IPS-20b (cell line): Measurements from ENCODE around the gene PKIG.
"Not testable (repeated sequence)": the region's sequence is repeated elsewhere in the genome, so short reads cannot be mapped to it uniquely, and the experiment has no call there.

ENCODE experiments used
- H3K27ac ChIP-seq: one replicate; pipeline ENCODE4 v1.5.1; 2013; ENCODE audit warnings: low read length
- H3K27me3 ChIP-seq: 2 replicates; pipeline ENCODE4 v1.6.1; 2013; ENCODE audit warnings: mild to moderate bottlenecking, low read length, inconsistent platforms; ENCODE audit not compliant: insufficient read depth
- H3K36me3 ChIP-seq: 2 replicates; pipeline ENCODE4 v1.6.1; 2013; ENCODE audit warnings: low read depth, mild to moderate bottlenecking, inconsistent platforms, low read length, moderate library complexity; ENCODE audit not compliant: insufficient read depth
- H3K4me1 ChIP-seq: 2 replicates; pipeline ENCODE4 v1.6.1; 2013; ENCODE audit warnings: mild to moderate bottlenecking, control low read depth, inconsistent platforms, low read length, moderate library complexity; ENCODE audit not compliant: insufficient read depth
- H3K4me3 ChIP-seq: 2 replicates; pipeline ENCODE4 v1.5.1; 2013; ENCODE audit warnings: mild to moderate bottlenecking, low read length, inconsistent platforms
- H3K9ac ChIP-seq: 2 replicates; pipeline ENCODE4 v1.6.1; 2013; ENCODE audit warnings: low read depth, mild to moderate bottlenecking, inconsistent platforms, low read length, moderate library complexity
- H3K9me3 ChIP-seq: 2 replicates; pipeline ENCODE4 v1.6.1; 2013; ENCODE audit warnings: mild to moderate bottlenecking, low read depth, low read length, inconsistent platforms; ENCODE audit not compliant: insufficient read depth

The PKIG gene

DNA sequence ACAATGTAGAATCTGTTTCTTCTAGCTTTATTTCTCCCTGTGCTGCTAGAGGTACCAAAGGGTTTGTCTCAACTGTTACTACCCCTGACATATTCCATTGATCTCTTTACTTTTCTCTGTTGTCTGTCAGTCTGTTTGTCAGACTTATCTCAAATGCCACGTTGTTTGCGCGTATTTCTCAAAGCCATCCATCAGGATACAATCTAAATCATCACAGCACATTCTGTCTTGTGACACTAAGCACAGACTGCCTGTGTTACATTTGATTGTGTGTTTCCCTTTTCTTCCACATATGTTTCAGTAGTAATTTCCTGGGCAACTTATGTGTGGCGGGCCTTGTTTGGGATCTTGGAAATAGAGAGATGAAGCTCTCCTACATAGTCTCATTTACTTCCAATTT is 30.3 kb upstream of the PKIG start:
- H3K9ac ChIP-seq = no peak overlapping the region
- no peak overlapping the region for H3K27ac ChIP-seq
- no peaks in the 10 kb centered on the region for H3K27me3 ChIP-seq
- no peaks in the 10 kb centered on the region for H3K9me3 ChIP-seq
- H3K4me3 ChIP-seq = no peak overlapping the region
- no peaks in the 10 kb centered on the region; the same call in 1 of the 2 replicates for H3K4me1 ChIP-seq
- no peaks in the 10 kb centered on the region for H3K36me3 ChIP-seq

DNA sequence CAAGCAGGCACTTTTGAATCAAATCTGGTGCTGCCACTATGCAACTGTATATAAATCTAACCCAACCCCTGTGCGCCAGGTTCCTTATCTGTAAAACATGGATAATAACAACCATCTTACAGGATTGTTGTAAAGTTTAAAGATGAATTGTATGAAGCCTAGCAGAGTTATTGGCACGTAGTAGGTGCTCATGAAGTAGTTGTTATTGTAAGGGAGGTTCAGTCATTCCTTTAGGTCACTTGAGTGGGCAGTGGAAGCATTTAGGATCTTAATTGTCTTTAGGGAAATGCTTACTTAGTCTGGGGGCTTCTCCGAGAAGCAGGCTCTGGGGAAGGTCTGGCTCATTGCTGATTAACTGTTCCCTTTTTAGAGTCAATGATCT is 29.8 kb upstream of the PKIG start:
- Histone ChIP-seq H3K4me1 (no peaks in the 10 kb centered on the region; the same call in 1 of the 2 replicates), H3K9ac (no peak overlapping the region), H3K27me3 (no peaks in the 10 kb centered on the region), H3K27ac (no peak overlapping the region), H3K36me3 (no peaks in the 10 kb centered on the region), H3K4me3 (no peak overlapping the region), H3K9me3 (no peaks in the 10 kb centered on the region)

DNA sequence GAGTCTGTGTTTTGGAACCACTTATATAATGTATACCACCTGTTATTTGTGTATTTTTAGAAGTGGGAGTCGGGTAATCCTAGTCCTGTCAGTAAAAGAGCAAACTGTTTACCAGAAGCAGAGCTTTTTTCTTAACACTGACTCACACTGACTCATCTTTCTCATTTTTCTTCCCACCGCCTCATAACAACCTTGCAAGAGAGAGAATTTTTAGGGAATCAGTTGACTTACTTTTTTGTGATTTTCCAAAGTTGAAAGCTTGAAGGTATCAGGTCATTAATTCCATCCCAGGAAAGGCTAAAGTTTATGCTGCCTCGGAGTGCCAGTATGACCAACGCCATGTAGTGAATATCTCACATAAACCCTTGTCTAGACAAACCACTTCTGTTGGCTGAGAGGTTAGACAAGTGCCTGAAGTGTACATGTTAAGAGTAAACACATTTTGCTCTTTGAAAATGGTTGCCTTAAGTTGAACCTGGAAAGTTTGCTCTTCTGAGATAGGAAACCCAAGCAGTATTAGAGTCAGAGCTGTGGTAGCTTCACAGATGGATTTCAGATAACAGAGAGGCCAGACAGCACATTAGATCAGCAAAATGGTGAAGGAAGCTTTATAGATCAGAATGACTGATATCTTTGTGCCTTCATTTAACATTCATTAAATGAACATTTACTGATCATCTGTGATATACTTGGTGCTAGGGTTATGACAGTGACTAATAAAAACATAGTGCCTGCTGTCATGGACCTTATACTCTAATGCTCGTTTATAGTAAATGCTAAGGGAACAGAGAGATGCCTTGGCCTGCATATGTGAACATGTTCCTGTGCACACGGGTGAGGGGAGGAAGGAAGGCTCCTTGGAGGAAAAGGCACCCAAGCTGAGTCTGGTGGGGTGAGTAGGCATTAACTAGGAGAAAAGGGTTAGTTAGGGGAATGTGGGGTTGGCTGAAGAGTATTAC is 29.1 kb upstream of the PKIG start:
- H3K9ac ChIP-seq = no peak overlapping the region
- no peaks in the 10 kb centered on the region for H3K27me3 ChIP-seq
- H3K4me1 ChIP-seq = no peaks in the 10 kb centered on the region; the same call in 1 of the 2 replicates
- no peaks in the 10 kb centered on the region for H3K9me3 ChIP-seq
- H3K27ac ChIP-seq = no peak overlapping the region
- H3K4me3 ChIP-seq = no peak overlapping the region
- no peaks in the 10 kb centered on the region for H3K36me3 ChIP-seq

DNA sequence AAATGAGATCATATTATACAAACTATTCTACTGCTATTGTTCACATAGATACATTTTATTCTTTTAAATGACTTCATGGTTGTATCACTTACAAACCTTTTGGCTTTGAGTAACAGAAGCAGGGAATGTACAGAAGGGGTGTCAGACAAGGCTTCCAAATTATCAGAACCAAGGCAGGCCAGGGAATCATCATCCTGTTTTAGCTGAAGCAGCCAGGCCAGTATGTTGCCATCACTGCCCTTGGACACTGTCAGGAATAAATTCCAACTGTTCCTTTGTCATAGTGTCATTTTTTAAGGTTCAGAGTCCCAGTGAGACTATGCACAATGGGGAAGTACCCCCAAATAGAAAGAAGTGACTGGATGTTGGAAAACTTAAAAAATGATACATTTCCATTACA is 23.1 kb upstream of the PKIG start:
- H3K9ac ChIP-seq = no peak overlapping the region
- no peaks in the 10 kb centered on the region for H3K27me3 ChIP-seq
- H3K4me3 ChIP-seq = no peak overlapping the region
- H3K36me3 ChIP-seq = no peaks in the 10 kb centered on the region
- H3K9me3 ChIP-seq = no peaks in the 10 kb centered on the region
- H3K4me1 ChIP-seq = no peaks in the 10 kb centered on the region; the same call in 1 of the 2 replicates
- H3K27ac ChIP-seq = no peak overlapping the region

DNA sequence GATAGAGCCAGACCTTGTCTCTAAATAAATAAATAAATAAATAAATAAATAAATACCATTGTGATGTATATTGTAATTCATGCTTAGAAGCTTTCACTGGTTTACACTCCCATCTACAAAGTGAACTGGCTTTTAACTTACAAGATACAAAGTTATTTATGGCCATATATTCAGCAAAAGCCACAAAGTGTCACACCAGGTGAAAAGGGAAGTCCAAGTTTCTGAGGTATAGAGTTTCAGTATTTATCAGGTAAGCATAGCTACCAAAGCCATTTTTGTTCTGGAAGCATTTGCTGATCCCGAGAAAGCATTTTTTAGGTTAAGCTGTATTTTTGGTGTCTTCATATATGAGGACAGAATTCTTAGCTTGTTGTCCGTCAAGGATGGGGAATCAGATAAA is 22.1 kb upstream of the PKIG start:
- no peaks in the 10 kb centered on the region for H3K9me3 ChIP-seq
- H3K4me1 ChIP-seq = no peaks in the 10 kb centered on the region; the same call in 1 of the 2 replicates
- H3K36me3 ChIP-seq = no peaks in the 10 kb centered on the region
- no peak overlapping the region for H3K4me3 ChIP-seq
- no peaks in the 10 kb centered on the region for H3K27me3 ChIP-seq
- H3K9ac ChIP-seq = no peak overlapping the region
- H3K27ac ChIP-seq = no peak overlapping the region

DNA sequence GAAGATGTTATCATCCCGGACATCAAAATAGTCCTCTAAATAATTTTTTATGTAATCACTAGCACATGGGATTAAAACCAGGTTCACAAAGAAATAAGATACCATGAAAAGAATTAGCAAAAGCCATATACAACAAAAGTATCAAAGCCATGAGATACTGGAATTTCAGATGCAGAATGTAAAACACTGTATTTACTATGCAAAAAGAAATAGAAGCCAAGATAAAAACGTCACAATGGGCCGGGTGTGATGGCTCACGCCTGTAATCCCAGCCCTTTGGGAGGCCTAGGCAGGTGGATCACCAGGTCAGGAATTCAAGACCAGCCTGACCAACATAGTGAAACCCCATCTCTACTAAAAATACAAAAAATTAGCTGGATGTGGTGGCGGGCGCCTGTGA is 21.6 kb upstream of the PKIG start:
- not testable (repeated sequence) for H3K4me1 ChIP-seq, H3K4me3 ChIP-seq, H3K9ac ChIP-seq, H3K27ac ChIP-seq, H3K36me3 ChIP-seq, H3K27me3 ChIP-seq, H3K9me3 ChIP-seq

DNA sequence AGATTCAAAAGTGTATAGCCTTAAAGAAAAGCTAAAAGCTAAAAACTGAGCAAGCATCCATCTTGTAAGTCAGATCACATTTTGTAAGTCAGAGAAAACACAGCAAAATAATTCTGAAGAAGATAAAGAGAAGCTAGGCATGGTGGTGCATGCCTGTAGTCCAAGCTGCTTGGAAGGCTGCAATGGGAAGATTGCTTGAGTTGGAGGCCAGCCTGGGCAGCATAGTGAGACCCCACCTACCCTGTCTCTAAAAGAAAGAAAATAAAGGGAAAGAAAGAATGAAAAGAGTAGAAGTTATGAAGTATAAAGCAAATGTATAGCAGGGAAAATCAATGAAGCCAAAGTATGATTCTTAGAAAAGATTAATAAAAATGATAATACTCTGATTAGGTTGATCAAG is 20.5 kb upstream of the PKIG start:
- no peak overlapping the region for H3K9ac ChIP-seq
- H3K4me3 ChIP-seq = no peak overlapping the region
- H3K27ac ChIP-seq = no peak overlapping the region
- H3K4me1 ChIP-seq = no peaks in the 10 kb centered on the region
- no peaks in the 10 kb centered on the region for H3K36me3 ChIP-seq
- H3K27me3 ChIP-seq = no peaks in the 10 kb centered on the region
- no peaks in the 10 kb centered on the region for H3K9me3 ChIP-seq

DNA sequence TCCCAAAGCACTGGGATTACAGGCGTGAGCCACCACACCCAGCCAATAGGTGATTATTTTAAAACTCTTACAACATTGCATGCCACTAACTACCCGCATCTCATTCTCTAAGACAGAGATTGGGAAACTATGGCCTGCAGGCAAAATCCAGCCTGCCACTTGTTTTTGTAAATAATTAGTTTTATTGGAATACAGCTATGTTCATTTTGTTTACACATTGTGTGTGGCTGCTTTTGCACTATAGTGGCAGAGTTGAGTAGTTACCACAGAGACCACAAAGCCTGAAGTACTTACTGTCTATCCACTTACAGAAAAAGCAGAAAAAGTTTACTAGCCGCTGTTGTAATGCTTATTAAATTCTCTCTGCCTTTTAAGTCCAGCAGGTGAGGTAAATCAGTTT is 16.4 kb upstream of the PKIG start:
- no peaks in the 10 kb centered on the region for H3K36me3 ChIP-seq
- H3K9ac ChIP-seq = no peak overlapping the region
- H3K4me1 ChIP-seq = no peaks in the 10 kb centered on the region
- H3K9me3 ChIP-seq = no peaks in the 10 kb centered on the region
- no peak overlapping the region for H3K4me3 ChIP-seq
- H3K27ac ChIP-seq = no peak overlapping the region
- H3K27me3 ChIP-seq = no peaks in the 10 kb centered on the region

DNA sequence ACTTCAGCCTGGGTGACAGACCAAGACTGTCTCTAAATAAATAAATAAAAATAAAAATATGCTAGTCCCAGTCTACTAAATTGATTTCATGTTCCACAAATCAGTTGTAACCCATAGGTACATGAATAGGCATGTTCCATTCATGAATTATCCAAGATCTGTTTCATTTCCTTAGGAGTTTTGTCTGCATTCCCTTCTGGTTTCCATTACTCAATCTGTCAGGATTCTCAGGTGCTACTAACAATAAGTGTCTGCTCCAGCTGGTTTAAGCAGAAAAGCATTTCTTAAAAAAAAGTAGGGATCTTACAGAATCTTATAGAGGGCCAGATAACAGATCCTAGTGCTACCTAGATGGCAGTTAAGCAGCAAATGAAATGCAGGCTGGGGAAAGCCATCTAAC is 15.6 kb upstream of the PKIG start:
- Histone ChIP-seq H3K4me1 (no peaks in the 10 kb centered on the region), H3K4me3 (no peak overlapping the region), H3K27me3 (no peaks in the 10 kb centered on the region), H3K9ac (no peak overlapping the region), H3K27ac (no peak overlapping the region), H3K36me3 (no peaks in the 10 kb centered on the region), H3K9me3 (no peaks in the 10 kb centered on the region)

DNA sequence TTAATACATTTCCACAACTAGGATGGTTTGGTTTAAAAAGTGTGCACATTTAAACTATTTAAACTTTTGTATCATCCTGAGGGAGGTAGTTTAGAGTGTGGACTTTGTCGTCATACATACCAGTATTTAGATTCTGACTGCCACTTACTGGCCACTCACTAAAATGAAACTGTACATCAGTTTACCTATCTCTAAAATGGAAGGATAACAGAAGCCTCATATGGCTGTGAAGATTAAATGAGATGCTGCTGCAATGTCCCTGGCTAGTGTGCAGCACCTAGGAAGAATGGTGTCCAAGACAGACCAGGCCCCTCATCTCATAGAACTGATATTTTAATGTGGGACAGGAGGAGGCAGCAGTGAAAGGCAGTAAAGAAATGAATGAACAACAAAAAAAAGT is 12.0 kb upstream of the PKIG start:
- no peak overlapping the region for H3K27ac ChIP-seq

DNA sequence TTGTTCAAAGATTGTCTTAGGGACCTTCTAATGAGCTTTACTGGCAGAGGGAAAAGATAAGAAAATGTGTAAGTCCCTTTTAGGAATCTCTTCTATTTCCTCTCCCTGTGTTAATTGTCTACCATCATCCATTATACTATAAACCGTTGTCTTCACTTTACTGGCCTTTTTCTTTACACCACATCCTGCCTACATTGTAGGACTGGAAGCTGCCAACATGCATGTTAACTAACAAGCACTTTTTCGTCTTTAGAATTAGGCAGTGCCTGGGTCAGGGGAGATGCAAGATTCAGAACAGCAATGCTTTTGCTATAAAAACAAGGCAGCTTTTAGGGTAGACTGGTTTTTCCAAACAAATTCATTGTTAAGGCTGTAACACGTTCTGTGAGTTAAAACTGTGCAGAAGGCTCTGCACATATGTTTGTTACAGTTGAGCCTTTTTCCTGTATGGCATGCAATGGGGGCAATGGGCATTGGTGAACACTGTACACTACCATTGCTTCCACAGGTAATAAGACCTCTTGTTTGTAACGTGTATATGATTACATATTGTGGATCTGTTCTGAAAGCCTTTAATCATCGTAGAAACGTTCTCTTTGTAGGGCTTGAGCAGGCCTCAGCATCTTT is 10.9 kb upstream of the PKIG start:
- no peak overlapping the region for H3K4me3 ChIP-seq
- no peaks in the 10 kb centered on the region for H3K9me3 ChIP-seq
- H3K9ac ChIP-seq = no peak overlapping the region
- no peak overlapping the region for H3K27ac ChIP-seq
- H3K4me1 ChIP-seq = no peaks in the 10 kb centered on the region
- H3K36me3 ChIP-seq = no peaks in the 10 kb centered on the region
- no peaks in the 10 kb centered on the region for H3K27me3 ChIP-seq

More for the DNA sequence above, 12.0 kb upstream of the PKIG start:
- Histone ChIP-seq H3K4me3 (no peak overlapping the region), H3K9me3 (no peaks in the 10 kb centered on the region), H3K36me3 (no peaks in the 10 kb centered on the region), H3K9ac (no peak overlapping the region), H3K4me1 (no peaks in the 10 kb centered on the region), H3K27me3 (no peaks in the 10 kb centered on the region)
